Liver (tissue), 3 donors: Measurements from ENCODE around the gene PRKAA2.
"Not testable (repeated sequence)": the region's sequence is repeated elsewhere in the genome, so short reads cannot be mapped to it uniquely, and the experiment has no call there.

Experiments
- CTCF ChIP-seq: fragments of 150-350 bp; IDR thresholded peaks from 2 replicates; pipeline ENCODE4 v1.5.1; 2017; ENCODE audit warnings: improper control_type of control experiment, low read depth, low read length; ENCODE audit not compliant: missing input control
- FOXA2 ChIP-seq: IDR thresholded peaks from 2 replicates; pipeline ENCODE4 v1.6.1; 2016; ENCODE audit warnings: antibody characterized with exemption
- REST ChIP-seq: IDR thresholded peaks from 2 replicates; pipeline ENCODE4 v1.6.1; 2016; ENCODE audit warnings: antibody characterized with exemption, mild to moderate bottlenecking
- RXRA ChIP-seq, 2 donors: IDR thresholded peaks; 2 replicates each; pipeline ENCODE4 v1.6.1; 2017 to 2018; ENCODE audit warnings: antibody characterized with exemption in 2 of 2, mild to moderate bottlenecking in 1 of 2
- TAF1 ChIP-seq: conservative IDR thresholded peaks from 2 replicates; pipeline ENCODE4 v1.6.1; 2016; ENCODE audit warnings: antibody characterized with exemption, mild to moderate bottlenecking
- ZBTB33 ChIP-seq: IDR thresholded peaks from 2 replicates; pipeline ENCODE4 v1.6.1; 2016; ENCODE audit warnings: antibody characterized with exemption
- donor health status: healthy.
- donor health status: healthy.

GRCh38 chr1:56595397-56596191 lies 49.5 kb upstream of the PRKAA2 start:
- TF ChIP-seq CTCF; RXRA (IDR thresholded peaks at IDR 0.05); REST; TAF1; ZBTB33; FOXA2: not testable (repeated sequence)
